ENCODE results near the gene DPH3. TPM values are rescaled to one million over a fixed set of nuclear protein-coding genes. Genes with fewer than 3 reads are reported as not detected.

Gene DPH3
- total and polyA plus RNA-seq, 9 of the 15 experiments (the other 6 are each of a cell fraction or from before 2014, with no cell fraction given): 15.9 to 131 (median 38.7) TPM

DNA sequence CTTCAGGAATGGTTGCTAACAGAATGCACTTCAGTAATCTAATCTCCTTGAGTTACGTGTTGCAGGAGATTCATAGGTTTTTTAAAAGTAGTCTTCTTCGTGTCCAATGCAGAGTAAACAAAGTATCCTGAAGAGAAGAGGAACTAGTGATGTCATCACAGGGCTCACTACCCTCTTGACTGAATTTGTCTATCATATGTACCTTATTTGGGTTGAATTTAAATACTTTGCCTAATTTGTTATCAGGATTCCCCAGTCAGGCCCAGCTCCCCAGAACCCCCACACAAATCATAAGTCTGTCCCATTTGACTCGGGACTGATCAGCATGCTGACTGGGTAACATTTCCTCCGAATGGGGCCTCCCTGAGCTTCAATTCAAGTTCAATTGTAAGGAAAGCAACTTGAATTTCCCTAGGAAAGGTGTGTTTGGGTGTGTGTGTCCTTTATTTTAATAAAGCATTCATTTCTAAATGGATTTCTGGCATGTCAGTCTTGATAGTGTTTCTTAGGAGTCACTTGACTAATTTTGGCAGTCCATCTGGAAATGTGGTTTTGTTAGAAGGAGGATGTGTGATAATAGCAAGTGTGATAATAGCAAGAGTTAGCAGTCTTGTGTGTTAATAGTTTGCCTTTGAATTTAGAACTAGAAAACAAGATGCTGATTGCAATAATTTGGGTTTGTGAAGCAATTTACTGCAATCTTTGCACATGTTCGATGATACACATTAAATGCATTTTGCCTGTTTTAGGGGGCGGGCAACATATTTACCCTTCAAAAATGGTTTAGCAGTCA is 22.2 kb upstream of the DPH3 start (continued):
- no peak for TF ChIP-seq ATF1 (CRISPR knock-in tag; IDR thresholded peaks at IDR 0.05)
- TF ChIP-seq ATF1 (tag; IDR thresholded peaks at IDR 0.05): peak; percentile 43; the same call in 1 of the 2 replicates
- no peak for TF ChIP-seq KLF16 (IDR thresholded peaks at IDR 0.05)
- no peak for TF ChIP-seq RBM34 (IDR thresholded peaks at IDR 0.05; ENCODE audit: borderline replicate concordance, insufficient read depth, low read length)
- TF ChIP-seq, protein P1, sequence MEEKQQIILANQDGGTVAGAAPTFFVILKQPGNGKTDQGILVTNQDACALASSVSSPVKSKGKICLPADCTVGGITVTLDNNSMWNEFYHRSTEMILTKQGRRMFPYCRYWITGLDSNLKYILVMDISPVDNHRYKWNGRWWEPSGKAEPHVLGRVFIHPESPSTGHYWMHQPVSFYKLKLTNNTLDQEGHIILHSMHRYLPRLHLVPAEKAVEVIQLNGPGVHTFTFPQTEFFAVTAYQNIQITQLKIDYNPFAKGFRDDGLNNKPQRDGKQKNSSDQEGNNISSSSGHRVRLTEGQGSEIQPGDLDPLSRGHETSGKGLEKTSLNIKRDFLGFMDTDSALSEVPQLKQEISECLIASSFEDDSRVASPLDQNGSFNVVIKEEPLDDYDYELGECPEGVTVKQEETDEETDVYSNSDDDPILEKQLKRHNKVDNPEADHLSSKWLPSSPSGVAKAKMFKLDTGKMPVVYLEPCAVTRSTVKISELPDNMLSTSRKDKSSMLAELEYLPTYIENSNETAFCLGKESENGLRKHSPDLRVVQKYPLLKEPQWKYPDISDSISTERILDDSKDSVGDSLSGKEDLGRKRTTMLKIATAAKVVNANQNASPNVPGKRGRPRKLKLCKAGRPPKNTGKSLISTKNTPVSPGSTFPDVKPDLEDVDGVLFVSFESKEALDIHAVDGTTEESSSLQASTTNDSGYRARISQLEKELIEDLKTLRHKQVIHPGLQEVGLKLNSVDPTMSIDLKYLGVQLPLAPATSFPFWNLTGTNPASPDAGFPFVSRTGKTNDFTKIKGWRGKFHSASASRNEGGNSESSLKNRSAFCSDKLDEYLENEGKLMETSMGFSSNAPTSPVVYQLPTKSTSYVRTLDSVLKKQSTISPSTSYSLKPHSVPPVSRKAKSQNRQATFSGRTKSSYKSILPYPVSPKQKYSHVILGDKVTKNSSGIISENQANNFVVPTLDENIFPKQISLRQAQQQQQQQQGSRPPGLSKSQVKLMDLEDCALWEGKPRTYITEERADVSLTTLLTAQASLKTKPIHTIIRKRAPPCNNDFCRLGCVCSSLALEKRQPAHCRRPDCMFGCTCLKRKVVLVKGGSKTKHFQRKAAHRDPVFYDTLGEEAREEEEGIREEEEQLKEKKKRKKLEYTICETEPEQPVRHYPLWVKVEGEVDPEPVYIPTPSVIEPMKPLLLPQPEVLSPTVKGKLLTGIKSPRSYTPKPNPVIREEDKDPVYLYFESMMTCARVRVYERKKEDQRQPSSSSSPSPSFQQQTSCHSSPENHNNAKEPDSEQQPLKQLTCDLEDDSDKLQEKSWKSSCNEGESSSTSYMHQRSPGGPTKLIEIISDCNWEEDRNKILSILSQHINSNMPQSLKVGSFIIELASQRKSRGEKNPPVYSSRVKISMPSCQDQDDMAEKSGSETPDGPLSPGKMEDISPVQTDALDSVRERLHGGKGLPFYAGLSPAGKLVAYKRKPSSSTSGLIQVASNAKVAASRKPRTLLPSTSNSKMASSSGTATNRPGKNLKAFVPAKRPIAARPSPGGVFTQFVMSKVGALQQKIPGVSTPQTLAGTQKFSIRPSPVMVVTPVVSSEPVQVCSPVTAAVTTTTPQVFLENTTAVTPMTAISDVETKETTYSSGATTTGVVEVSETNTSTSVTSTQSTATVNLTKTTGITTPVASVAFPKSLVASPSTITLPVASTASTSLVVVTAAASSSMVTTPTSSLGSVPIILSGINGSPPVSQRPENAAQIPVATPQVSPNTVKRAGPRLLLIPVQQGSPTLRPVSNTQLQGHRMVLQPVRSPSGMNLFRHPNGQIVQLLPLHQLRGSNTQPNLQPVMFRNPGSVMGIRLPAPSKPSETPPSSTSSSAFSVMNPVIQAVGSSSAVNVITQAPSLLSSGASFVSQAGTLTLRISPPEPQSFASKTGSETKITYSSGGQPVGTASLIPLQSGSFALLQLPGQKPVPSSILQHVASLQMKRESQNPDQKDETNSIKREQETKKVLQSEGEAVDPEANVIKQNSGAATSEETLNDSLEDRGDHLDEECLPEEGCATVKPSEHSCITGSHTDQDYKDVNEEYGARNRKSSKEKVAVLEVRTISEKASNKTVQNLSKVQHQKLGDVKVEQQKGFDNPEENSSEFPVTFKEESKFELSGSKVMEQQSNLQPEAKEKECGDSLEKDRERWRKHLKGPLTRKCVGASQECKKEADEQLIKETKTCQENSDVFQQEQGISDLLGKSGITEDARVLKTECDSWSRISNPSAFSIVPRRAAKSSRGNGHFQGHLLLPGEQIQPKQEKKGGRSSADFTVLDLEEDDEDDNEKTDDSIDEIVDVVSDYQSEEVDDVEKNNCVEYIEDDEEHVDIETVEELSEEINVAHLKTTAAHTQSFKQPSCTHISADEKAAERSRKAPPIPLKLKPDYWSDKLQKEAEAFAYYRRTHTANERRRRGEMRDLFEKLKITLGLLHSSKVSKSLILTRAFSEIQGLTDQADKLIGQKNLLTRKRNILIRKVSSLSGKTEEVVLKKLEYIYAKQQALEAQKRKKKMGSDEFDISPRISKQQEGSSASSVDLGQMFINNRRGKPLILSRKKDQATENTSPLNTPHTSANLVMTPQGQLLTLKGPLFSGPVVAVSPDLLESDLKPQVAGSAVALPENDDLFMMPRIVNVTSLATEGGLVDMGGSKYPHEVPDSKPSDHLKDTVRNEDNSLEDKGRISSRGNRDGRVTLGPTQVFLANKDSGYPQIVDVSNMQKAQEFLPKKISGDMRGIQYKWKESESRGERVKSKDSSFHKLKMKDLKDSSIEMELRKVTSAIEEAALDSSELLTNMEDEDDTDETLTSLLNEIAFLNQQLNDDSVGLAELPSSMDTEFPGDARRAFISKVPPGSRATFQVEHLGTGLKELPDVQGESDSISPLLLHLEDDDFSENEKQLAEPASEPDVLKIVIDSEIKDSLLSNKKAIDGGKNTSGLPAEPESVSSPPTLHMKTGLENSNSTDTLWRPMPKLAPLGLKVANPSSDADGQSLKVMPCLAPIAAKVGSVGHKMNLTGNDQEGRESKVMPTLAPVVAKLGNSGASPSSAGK (IDR thresholded peaks at IDR 0.05): no peak
- no peak for TF ChIP-seq XRCC5 (IDR thresholded peaks at IDR 0.05; ENCODE audit: low read depth, low read length)
- TF ChIP-seq, protein P2, sequence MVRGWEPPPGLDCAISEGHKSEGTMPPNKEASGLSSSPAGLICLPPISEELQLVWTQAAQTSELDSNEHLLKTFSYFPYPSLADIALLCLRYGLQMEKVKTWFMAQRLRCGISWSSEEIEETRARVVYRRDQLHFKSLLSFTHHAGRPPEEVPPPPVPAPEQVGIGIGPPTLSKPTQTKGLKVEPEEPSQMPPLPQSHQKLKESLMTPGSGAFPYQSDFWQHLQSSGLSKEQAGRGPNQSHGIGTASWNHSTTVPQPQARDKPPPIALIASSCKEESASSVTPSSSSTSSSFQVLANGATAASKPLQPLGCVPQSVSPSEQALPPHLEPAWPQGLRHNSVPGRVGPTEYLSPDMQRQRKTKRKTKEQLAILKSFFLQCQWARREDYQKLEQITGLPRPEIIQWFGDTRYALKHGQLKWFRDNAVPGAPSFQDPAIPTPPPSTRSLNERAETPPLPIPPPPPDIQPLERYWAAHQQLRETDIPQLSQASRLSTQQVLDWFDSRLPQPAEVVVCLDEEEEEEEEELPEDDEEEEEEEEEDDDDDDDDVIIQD (CRISPR knock-in tag; IDR thresholded peaks at IDR 0.05): no peak
- TF ChIP-seq ZNF76 (CRISPR knock-in tag; IDR thresholded peaks at IDR 0.05; ENCODE audit: borderline replicate concordance): no peak
- TF ChIP-seq NCOA1 (IDR thresholded peaks at IDR 0.05; ENCODE audit: low read depth): no peak
- TF ChIP-seq TCFL5 (CRISPR knock-in tag; conservative IDR thresholded peaks at IDR 0.05): no peak
- TF ChIP-seq ZNF583 (CRISPR knock-in tag; IDR thresholded peaks at IDR 0.05): 0 out of 2 replicates have a peak, but pooled peaks have one; percentile 10

All from K562 (cell line).